IMR-90 (cell line): ENCODE results near the gene KRT86. TPM values are rescaled to one million over a fixed set of nuclear protein-coding genes. Genes with fewer than 3 reads are reported as not detected.

Experiments
- ATAC-seq: fragments of 200-7000 bp; cut with Tn5 transposase; 2 replicates; pipeline ENCODE4 v1.9.1; 2020; ENCODE audit warnings: low read depth, mild to moderate bottlenecking, moderate library complexity
- BruUV-seq: library from RNA; stranded (reverse); fragments of 400-500 nt; replicated peaks from 2 replicates; lab custom pipeline; 2021; lab: Mats Ljungman, UMichigan
- CTCF ChIA-PET: fragments of 300-600 bp; formaldehyde crosslinking; extraction: SDS; loops from one replicate; lab custom pipeline; 2021; ENCODE audit warnings: antibody characterized with exemption; lab: Yijun Ruan, JAX
- POLR2A ChIA-PET: fragments of 300-600 bp; sonication (Branson Sonifier 250); formaldehyde crosslinking; loops from one replicate; lab custom pipeline; 2022; ENCODE audit warnings: antibody characterized with exemption; ENCODE audit not compliant: unreplicated experiment; lab: Charles Lee
- DNase-seq: peaks from one replicate; pipeline ENCODE4 v3.0.0; 2013
- H2AFZ ChIP-seq: replicated peaks from 2 replicates; pipeline ENCODE3; 2013; ENCODE audit warnings: low read length, mild to moderate bottlenecking; ENCODE audit not compliant: poor library complexity
- H2AK5ac ChIP-seq: 2 replicates; pipeline ENCODE4 v1.6.1; 2013; ENCODE audit warnings: low read depth, low read length, inconsistent platforms
- H2AK9ac ChIP-seq: replicated peaks from 2 replicates; pipeline ENCODE3; 2013; ENCODE audit warnings: mild to moderate bottlenecking, low read depth, low read length, moderate library complexity; ENCODE audit not compliant: poor library complexity
- H2BK120ac ChIP-seq: 2 replicates; pipeline ENCODE4 v1.6.1; 2013; ENCODE audit warnings: low read depth, low read length, inconsistent platforms
- H2BK15ac ChIP-seq: 3 replicates; pipeline ENCODE4 v1.6.1; 2013; ENCODE audit warnings: low read depth, low read length, inconsistent platforms
- H2BK20ac ChIP-seq: 2 replicates; pipeline ENCODE4 v1.6.1; 2013; ENCODE audit warnings: low read depth, mild to moderate bottlenecking, inconsistent platforms, low read length, moderate library complexity
- H2BK5ac ChIP-seq: 2 replicates; pipeline ENCODE4 v1.6.1; 2013; ENCODE audit warnings: mild to moderate bottlenecking, low read depth, low read length, inconsistent platforms; ENCODE audit not compliant: poor library complexity, severe bottlenecking
- H3K14ac ChIP-seq: replicated peaks from 2 replicates; pipeline ENCODE4 v1.6.1; 2013; ENCODE audit warnings: low read depth, low read length, inconsistent platforms
- H3K18ac ChIP-seq: 2 replicates; pipeline ENCODE4 v1.6.1; 2013; ENCODE audit warnings: low read depth, low read length, control low read depth
- H3K23ac ChIP-seq: 2 replicates; pipeline ENCODE4 v1.6.1; 2013; ENCODE audit warnings: low read depth, low read length, inconsistent platforms
- H3K27ac ChIP-seq: 2 replicates; pipeline ENCODE4 v1.5.1; 2013; ENCODE audit warnings: mild to moderate bottlenecking, control low read depth, low read length; ENCODE audit not compliant: insufficient read depth
- H3K27me3 ChIP-seq: 2 replicates; pipeline ENCODE4 v1.6.1; 2013; ENCODE audit warnings: low read length; ENCODE audit not compliant: control insufficient read depth, insufficient read depth
- H3K36me3 ChIP-seq: 2 replicates; pipeline ENCODE4 v1.6.1; 2013; ENCODE audit warnings: low read length, mixed read lengths; ENCODE audit not compliant: control insufficient read depth, insufficient read depth
- H3K4ac ChIP-seq: 2 replicates; pipeline ENCODE4 v1.6.1; 2013; ENCODE audit warnings: low read depth, low read length, inconsistent platforms
- H3K4me1 ChIP-seq: 2 replicates; pipeline ENCODE4 v1.6.1; 2013; ENCODE audit warnings: low read length, mixed read lengths; ENCODE audit not compliant: control insufficient read depth, insufficient read depth
- H3K4me2 ChIP-seq: 2 replicates; pipeline ENCODE4 v1.6.1; 2013; ENCODE audit warnings: low read depth, mild to moderate bottlenecking, control low read depth, low read length, moderate library complexity
- H3K4me3 ChIP-seq: 2 replicates; pipeline ENCODE4 v1.5.1; 2013; ENCODE audit warnings: low read depth, mild to moderate bottlenecking, control low read depth, low read length, moderate library complexity; ENCODE audit not compliant: insufficient read depth
- H3K56ac ChIP-seq: 2 replicates; pipeline ENCODE4 v1.6.1; 2013; ENCODE audit warnings: low read length, inconsistent platforms; ENCODE audit not compliant: insufficient read depth; ENCODE audit errors: extremely low read depth
- H3K79me1 ChIP-seq, 2 experiments: 2 replicates each; pipeline ENCODE4 v1.6.1; 2013; ENCODE audit warnings: low read length in 2 of 2, inconsistent platforms in 1 of 2, low read depth in 1 of 2
- H3K9ac ChIP-seq: 2 replicates; pipeline ENCODE4 v1.6.1; 2013; ENCODE audit warnings: low read depth, low read length, control low read depth
- H3K9me1 ChIP-seq: 2 replicates; pipeline ENCODE4 v1.6.1; 2013; ENCODE audit warnings: low read length, inconsistent platforms; ENCODE audit not compliant: insufficient read depth
- H3K9me3 ChIP-seq: 2 replicates; pipeline ENCODE4 v1.6.1; 2013; ENCODE audit warnings: low read length; ENCODE audit not compliant: control insufficient read depth, insufficient read depth
- H4K20me1 ChIP-seq: 2 replicates; pipeline ENCODE4 v1.6.1; 2013; ENCODE audit warnings: low read length, inconsistent platforms; ENCODE audit not compliant: insufficient read depth
- H4K5ac ChIP-seq: 2 replicates; pipeline ENCODE4 v1.6.1; 2013; ENCODE audit warnings: mild to moderate bottlenecking, low read depth, low read length, control low read depth
- H4K8ac ChIP-seq, 2 experiments: 2 replicates each; pipeline ENCODE4 v1.6.1; 2013; ENCODE audit warnings: low read depth in 2 of 2, low read length in 2 of 2, control low read depth in 1 of 2, inconsistent platforms in 1 of 2
- H4K91ac ChIP-seq: 2 replicates; pipeline ENCODE4 v1.6.1; 2013; ENCODE audit warnings: low read depth, low read length, inconsistent platforms; ENCODE audit not compliant: insufficient read depth
- MAZ ChIP-seq: IDR thresholded peaks from 2 replicates; pipeline ENCODE4 v1.6.1; 2012; ENCODE audit warnings: low read depth, mild to moderate bottlenecking, low read length, improper control_type of control experiment, moderate library complexity, borderline replicate concordance
- WGBS, 2 experiments: methylation state at CpG; one replicate each; pipeline versions ENCODE4 v1.1.5 to v1.1.7; 2013; ENCODE audit warnings: missing lambda C conversion rate in 2 of 2; ENCODE audit not compliant: insufficient read length in 1 of 2; ENCODE audit errors: extremely low coverage in 2 of 2; 5-methylcytosine and 5-hydroxymethylcytosine counted together
- dilution Hi-C: fragments of 300-500 bp; cut with HindIII; formaldehyde crosslinking; loops from one replicate; pipeline ENCODE4 v1.14.3; 2018; ENCODE audit warnings: low sequenced_read_pairs; ENCODE audit not compliant: unreplicated experiment
- in situ Hi-C: fragments of 300-500 bp; cut with MboI; formaldehyde crosslinking; loops from 3 replicates; pipeline ENCODE4 v1.14.3; 2019; ENCODE audit warnings: low sequenced_read_pairs, inconsistent platforms, mixed read lengths
- intact Hi-C: fragments of 100-400 bp; cut with micrococcal nuclease; formaldehyde crosslinking; loops from 2 replicates; pipeline ENCODE4 v1.10.0; 2022
- polyA plus RNA-seq, 3 experiments: library from polyadenylated mRNA; depleted of rRNA; stranded (reverse); fragments of >200 nt; gene quantifications; 2 replicates each; pipeline ENCODE4 v1.2.3, GENCODE V29; 2012; ENCODE audit warnings: low replicate concordance in 1 of 3
- total RNA-seq: library from RNA; depleted of rRNA; stranded (reverse); fragments of >200 nt; gene quantifications from 2 replicates; pipeline ENCODE4 v1.2.3, GENCODE V29; 2012
- TF ChIP-seq, protein P1 (sequence below): conservative IDR thresholded peaks from 2 replicates; pipeline ENCODE4 v1.5.1; 2012; ENCODE audit warnings: mild to moderate bottlenecking, low read depth, low read length, improper control_type of control experiment

The KRT86 gene
- total and polyA plus RNA-seq, 2 of the 4 experiments (the other 2 are of a cell fraction): not detected

DNA sequence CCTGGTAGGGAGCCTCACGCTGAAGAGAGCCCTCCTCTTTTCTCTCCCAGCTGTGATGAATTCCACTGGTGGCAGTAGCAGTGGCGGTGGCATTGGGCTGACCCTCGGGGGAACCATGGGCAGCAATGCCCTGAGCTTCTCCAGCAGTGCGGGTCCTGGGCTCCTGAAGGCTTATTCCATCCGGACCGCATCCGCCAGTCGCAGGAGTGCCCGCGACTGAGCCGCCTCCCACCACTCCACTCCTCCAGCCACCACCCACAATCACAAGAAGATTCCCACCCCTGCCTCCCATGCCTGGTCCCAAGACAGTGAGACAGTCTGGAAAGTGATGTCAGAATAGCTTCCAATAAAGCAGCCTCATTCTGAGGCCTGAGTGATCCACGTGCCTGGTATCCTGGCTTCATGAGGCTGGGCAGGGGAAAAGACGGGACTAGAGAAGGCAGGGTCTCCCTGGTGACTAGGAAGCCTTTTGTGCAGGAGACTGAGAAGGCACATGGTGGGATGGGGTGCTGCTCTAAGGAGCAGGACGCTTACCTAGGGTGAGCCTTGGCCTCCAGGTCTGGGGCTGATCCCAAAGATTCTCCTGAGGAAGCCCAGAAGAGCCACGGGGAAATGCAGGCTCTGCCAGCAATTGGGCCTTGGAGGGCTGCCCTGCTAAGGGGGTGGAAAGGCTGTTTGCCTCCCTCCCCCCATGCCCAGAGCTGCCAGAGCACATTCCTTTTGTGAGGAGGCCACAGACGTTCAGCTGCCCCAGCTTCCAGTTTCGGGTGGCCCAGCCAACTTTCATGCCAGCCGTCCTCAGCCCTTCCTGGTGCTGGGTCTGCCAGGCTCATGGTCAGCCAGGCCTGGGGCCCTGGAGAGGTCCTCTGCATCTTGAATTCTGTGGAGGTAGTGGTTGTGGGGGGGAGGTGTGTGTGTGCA lies 25.6 kb upstream of the KRT86 start:
- H2AK9ac ChIP-seq: no peak overlapping the region
- no peak overlapping the region for H3K9ac ChIP-seq
- peak overlapping the region; percentile 54 for H2BK120ac ChIP-seq
- H3K9me1 ChIP-seq: peaks cover 14% of the 10 kb centered on the region
- ChIA-PET POLR2A (no interaction called here), CTCF (no interaction called here)
- H3K4me2 ChIP-seq: no peak overlapping the region
- in situ Hi-C loops: no loop called here
- no peak overlapping the region for H3K18ac ChIP-seq
- ATAC-seq (no peak), DNase-seq (no peak)
- H3K79me1 ChIP-seq: peaks cover 0 to under 1% of the 10 kb centered on the region in 2 experiments; a peak in 1 of 4 replicates
- peak overlapping the region; percentile 40 for H4K91ac ChIP-seq
- H3K56ac ChIP-seq: no peak overlapping the region
- no peak overlapping the region; the same call in 1 of the 2 replicates for H4K5ac ChIP-seq
- H2BK20ac ChIP-seq: peak overlapping the region; percentile 24; the same call in 1 of the 2 replicates
- intact Hi-C loops: no loop called here
- H3K36me3 ChIP-seq: no peaks in the 10 kb centered on the region
- H3K14ac ChIP-seq: 0 out of 2 replicates have a peak overlapping the region, but pooled peaks have one; percentile 35
- H3K4me1 ChIP-seq: peaks cover 19% of the 10 kb centered on the region
- H3K27ac ChIP-seq: no peak overlapping the region
- dilution Hi-C loops: no loop called here
- H3K4ac ChIP-seq: peak overlapping the region; percentile 62
- no peaks in the 10 kb centered on the region for H4K20me1 ChIP-seq
- H4K8ac ChIP-seq: peak overlapping the region in 1 of 2 experiments; percentile 53; a peak in 1 of 4 replicates
- H2AK5ac ChIP-seq: peak overlapping the region; percentile 80
- no peak overlapping the region for H3K4me3 ChIP-seq
- no peak overlapping the region for H2BK5ac ChIP-seq
- no TSS peak for BruUV-seq
- H2AFZ ChIP-seq: peak overlapping the region; percentile 52
- peak overlapping the region; percentile 87; the same call in 1 of the 3 replicates for H2BK15ac ChIP-seq
- TF ChIP-seq MAZ: no peak
- TF ChIP-seq, protein P1, sequence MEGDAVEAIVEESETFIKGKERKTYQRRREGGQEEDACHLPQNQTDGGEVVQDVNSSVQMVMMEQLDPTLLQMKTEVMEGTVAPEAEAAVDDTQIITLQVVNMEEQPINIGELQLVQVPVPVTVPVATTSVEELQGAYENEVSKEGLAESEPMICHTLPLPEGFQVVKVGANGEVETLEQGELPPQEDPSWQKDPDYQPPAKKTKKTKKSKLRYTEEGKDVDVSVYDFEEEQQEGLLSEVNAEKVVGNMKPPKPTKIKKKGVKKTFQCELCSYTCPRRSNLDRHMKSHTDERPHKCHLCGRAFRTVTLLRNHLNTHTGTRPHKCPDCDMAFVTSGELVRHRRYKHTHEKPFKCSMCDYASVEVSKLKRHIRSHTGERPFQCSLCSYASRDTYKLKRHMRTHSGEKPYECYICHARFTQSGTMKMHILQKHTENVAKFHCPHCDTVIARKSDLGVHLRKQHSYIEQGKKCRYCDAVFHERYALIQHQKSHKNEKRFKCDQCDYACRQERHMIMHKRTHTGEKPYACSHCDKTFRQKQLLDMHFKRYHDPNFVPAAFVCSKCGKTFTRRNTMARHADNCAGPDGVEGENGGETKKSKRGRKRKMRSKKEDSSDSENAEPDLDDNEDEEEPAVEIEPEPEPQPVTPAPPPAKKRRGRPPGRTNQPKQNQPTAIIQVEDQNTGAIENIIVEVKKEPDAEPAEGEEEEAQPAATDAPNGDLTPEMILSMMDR: no peak
- no peaks in the 10 kb centered on the region for H3K27me3 ChIP-seq
- peak overlapping the region; percentile 59 for H3K23ac ChIP-seq
- no peaks in the 10 kb centered on the region for H3K9me3 ChIP-seq
- 86% methylated on average over 2 of the region's 18 CpGs; no CpG with 5 or more reads in 1 of the 2 experiments for WGBS, 2 experiments
